ENCODE results near the gene KRTAP2-2.
"Not testable (repeated sequence)": the region's sequence is repeated elsewhere in the genome, so short reads cannot be mapped to it uniquely, and the experiment has no call there.

Gene KRTAP2-2

DNA sequence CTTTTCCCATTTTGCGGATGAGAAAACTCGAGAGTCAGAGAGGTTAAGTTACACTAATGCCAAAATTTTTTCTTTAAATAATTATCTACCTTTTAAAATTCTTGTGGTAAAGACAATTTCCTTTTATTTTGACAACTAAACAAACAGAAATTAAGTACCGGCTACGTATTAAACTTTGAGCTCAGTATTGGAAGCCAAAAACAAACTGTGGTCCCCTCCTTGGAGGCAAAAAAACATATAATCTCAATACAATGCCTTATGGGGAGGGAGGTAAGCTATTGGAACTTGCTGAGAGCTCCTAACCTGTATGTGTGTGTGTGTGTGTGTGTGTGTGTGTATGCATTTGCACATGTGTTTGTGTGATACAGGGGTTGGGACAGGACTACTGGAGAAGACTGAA is 8.4 kb upstream of the KRTAP2-2 start:
- no peak for DNase-seq

DNA sequence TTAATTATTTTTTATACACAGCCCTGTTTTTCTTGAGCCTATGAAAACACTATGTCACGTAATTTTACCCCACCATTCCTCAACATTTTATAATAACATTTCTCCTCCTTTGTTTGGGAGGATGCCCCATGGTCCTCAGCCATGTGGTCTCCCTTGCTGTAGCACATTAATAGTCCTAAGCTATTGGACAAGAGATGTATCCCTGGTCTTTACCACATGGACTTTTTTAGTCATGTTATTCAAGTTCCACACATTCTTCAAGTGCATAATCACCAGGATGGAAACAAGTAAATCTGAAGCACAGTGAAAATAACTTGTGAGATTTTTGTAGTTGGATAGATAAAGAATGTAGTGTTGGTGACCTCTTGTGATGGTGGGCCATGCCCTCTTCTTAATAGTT is 6.9 kb upstream of the KRTAP2-2 start:
- DNase-seq: no peak

- no peak for DNase-seq
Measured at GRCh38 chr17:41060052-41060604, 5.1 kb upstream of the KRTAP2-2 start, which contains the start of gene KRTAP2-3. Gene KRTAP2-3, minus strand, starts transcription at chr17:41060114. Its CDS starts 64 bp downstream, at chr17:41060050.

DNA sequence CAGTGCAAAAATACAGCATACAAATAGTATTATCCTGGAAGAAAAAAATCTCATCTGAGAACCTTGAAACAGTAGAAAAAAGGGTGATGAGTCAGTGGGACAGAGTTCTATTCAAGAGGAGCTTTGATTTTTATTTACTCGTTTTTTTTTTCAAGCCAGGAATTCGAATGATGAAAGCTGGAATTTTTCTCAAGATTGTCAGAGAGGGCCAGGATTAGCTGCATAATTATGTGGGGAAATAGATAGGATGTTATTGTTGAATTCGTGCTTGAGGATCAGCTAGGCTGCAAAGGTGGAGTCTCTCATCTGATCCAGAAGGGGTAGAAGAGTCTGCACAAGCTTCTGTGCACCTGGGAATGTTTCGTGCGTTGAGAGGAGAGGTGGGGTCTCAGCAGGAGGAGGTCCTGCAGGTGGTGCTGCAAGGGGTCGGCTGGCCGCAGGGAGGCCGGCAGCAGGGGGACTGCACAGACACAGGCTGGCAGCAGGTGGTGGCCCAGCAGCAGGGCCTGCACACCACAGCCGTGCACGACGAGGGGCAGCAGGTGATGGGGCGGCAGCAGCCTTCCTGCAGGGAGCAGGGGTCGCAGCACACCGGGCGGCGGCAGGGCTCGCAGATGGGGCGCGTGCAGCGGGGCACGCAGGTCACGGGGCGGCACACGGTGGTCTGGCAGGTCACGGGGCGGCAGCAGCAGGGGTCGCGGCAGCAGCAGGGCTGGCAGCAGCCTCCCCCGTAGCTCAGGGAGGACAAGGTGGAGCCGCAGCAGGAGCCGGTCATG is 4.4 kb upstream of the KRTAP2-2 start:
- not testable (repeated sequence) for DNase-seq

DNA sequence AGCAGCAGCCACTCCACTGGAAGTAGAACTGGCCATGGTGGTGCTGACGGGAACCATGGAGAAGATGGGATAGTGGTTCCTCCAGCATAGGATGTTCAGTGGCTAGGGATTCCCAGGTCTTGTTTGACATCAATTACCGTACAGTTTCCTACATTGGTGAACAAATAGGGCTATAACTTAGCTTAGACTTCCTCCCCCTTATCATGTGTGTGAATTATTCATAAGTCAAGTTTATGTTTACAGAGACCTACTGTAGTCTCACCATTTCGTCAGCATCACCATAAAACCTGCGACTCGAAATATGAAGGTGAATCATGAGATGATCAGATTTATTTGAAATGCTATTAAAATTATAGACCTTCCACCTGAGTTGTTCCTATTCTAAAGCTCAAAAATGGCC is 3.7 kb upstream of the KRTAP2-2 start:
- no peak for DNase-seq

DNA sequence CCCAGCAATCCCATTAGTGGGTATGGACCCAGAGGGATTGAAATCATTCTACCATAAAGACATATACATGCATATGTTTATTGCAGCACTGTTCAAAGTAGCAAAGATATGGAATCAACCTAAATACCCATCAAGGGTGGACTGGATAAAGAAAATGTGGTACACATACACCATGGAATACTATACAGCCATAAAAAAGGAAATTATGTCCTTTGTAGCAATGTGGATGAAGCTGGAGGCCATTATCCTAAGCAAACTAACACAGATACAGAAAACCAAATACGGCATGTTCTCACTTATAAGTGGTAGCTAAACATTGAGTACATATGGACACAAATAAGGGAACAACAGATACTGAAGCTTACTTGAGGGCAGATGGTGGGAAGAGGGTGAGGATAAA is 2.5 kb upstream of the KRTAP2-2 start:
- DNase-seq: no peak

- DNase-seq: not testable (repeated sequence)
Measured at GRCh38 chr17:41054556-41054955, 474 bp downstream of the KRTAP2-2 start.

- no peak for DNase-seq
Measured at GRCh38 chr17:41054025-41054424, 1.0 kb downstream of the KRTAP2-2 start.

DNA sequence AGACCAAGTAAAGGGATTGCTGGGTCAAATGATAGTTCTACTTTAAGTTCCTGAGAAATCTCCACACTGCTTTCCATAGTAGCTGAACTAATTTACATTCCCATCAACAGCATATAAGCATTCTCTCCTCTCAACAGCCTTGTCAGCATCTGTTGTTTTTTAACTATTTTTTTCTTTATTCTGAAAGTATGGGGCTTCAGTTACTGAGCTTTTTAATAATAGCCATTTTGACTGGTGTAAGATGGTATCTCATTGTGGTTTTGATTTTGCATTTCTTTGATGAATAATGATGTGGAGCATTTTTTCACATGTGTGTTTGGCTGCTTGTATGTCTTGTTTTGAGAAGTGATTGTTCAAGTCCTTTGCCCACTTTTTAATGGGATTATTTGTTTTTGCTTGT is 2.5 kb downstream of the KRTAP2-2 start:
- DNase-seq: no peak

DNA sequence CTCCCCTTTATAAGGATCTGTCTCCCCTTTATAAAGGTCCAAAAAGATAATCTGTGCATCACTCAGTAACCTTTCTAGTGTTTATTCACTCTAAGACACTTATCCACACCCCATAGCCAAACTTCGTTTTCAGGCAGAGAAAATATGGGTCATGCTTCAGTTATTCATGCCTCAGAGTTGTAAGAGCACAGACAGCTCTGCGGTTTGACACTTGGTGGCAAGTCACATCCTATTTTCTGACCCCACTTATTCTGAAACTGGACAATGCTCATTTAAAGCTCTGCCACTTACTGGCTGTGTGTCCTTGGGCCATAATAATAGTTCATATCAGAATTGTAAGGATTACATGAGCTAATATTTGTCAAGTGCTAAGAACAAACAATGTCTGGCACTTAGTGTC is 5.9 kb downstream of the KRTAP2-2 start:
- DNase-seq: no peak

DNA sequence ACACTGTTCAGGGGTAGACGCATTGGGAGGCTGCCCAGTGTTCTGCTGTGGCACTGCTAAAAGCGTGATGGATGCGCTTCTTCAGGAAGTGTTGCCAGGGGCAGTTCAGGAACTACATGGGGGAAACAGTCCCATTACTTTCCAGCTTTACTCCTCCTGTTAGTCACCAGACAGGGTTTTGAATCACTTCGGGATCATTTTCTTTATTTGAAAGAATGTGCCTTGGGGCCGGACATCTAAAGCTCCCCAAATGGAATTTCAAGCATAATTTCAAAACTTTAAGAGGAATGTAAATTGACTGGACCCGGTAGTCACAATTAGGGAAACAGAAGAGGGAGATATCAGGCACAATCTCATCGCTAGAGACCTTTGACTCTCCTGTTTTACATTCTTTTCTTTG is 6.6 kb downstream of the KRTAP2-2 start:
- DNase-seq: no peak

DNA sequence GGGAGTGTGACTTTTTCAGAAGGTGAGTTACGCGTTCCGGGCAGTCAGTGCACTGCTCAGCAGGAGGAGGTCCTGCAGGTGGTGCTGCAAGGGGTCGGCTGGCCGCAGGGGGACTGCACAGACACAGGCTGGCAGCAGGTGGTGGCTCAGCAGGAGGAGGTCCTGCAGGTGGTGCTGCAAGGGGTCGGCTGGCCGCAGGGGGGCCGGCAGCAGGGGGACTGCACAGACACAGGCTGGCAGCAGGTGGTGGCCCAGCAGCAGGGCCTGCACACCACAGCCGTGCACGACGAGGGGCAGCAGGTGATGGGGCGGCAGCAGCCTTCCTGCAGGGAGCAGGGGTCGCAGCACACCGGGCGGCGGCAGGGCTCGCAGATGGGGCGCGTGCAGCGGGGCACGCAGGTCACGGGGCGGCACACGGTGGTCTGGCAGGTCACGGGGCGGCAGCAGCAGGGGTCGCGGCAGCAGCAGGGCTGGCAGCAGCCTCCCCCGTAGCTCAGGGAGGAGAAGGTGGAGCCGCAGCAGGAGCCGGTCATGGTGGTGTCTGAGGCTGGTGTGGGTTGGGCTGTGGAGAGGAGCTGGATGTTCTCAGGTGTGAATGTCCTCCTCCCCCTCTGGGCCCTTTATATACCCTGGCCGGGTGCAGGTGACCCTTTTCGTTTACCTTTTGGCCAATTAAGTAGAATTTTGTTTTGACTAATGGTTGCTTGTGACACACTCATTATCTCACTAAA is 8.1 kb downstream of the KRTAP2-2 start, which contains the start of gene KRTAP2-1:
Gene KRTAP2-1 (minus strand): TSS at position 582 of the 731 bp plus-strand sequence. CDS start 49 bp downstream, at position 533.
- DNase-seq: not testable (repeated sequence)

GRCh38 chr17:41042953-41043352 is 12.1 kb downstream of the KRTAP2-2 start:
- no peak for DNase-seq

GRCh38 chr17:41040783-41041571 is 14.1 kb downstream of the KRTAP2-2 start, which contains the start of gene KRTAP1-1:
Gene KRTAP1-1, minus strand, starts transcription at chr17:41041450. Its CDS starts 53 bp downstream, at chr17:41041397.
- DNase-seq: not testable (repeated sequence)

DNA sequence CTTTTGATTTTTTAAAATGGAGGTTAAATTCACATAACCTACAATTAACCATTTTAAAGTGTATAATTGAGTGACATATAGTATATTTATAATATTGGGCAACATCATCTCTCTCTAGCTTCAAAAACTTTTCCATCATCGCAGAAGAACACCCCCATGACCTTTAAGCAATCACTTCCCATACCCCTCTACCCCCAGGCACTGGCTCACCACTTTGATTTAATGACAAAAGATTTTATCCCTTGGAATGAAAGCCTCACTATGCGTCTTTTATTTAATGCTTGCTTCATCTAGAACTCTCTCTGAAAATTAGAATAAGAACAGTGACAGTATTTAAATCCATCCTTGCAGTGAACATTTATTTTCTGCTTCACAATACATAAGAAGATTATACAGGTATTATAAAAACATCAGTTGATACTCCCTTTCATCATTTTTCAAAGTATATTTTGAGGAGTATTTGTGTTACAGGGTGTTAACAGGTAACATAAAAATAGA is 17.1 kb downstream of the KRTAP2-2 start:
- DNase-seq: no peak

DNA sequence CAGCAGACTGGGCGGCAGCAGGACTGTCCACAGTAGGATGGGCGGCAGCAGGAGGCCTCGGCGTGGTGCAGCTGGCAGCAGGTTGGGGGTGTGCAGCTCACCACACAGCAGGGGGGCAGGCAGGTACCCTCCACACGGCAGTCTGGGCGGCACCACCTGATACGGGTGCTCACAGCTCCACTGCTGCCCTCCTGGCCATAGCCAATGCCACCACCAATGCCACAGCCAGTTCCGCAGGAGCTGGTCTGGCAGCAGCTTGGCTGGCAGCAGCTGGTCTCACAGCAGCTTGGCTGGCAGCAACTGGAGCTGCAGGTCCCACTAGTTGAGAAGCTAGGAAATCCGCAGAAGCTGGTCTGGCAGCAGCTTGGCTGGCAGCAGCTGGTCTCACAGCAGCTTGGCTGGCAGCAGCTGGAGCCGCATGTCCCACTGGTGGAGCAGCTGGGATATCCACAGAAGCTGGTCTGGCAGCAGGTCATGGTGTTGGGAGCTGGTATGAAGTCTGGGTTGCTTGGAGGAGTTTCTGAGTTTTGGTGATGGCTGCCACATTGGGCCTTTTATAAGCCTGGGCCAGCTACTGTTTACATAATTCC is 20.6 kb downstream of the KRTAP2-2 start, which contains the start of gene KRTAP1-3:
Gene KRTAP1-3 (minus strand): TSS at position 529 of the 590 bp plus-strand sequence. CDS start 53 bp downstream, at position 476.
- DNase-seq: not testable (repeated sequence)

GRCh38 chr17:41029633-41030245 is 25.3 kb downstream of the KRTAP2-2 start, which contains the start of gene KRTAP1-4:
Gene KRTAP1-4, minus strand, starts transcription at chr17:41030195. Its CDS starts 117 bp downstream, at chr17:41030078.
- no peak for DNase-seq

- DNase-seq: no peak
Measured at GRCh38 chr17:41026715-41027471, 28.1 kb downstream of the KRTAP2-2 start, which contains the start of gene KRTAP1-5. Gene KRTAP1-5, minus strand, starts transcription at chr17:41027208. Its CDS starts 53 bp downstream, at chr17:41027155.

DNA sequence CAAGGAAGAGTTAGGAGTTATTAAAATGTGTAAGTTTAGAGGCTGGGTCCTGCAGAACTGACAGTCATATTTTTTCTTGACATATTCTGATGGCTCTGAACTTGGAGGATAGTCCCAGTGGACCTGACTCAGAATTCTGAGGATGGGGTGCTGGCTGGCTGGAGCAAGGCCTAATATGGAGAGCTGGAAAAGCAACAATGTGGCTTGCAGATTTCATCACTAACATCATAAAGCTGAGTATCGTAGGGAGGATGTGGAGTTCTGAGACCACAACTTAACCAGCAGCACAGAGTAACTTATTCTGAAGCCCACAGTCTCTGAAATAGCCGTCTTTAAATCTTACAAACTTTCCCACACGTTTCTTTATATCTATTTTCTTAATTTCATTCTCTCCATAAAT is 30.3 kb downstream of the KRTAP2-2 start:
- DNase-seq: no peak

GRCh38 chr17:41020336-41020735 is 34.7 kb downstream of the KRTAP2-2 start:
- DNase-seq: no peak

Measured in NCI-H1048 (cell line).